K562 (cell line): Measurements from ENCODE around the gene YJEFN3. TPM values are rescaled to one million over a fixed set of nuclear protein-coding genes. Genes with fewer than 3 reads are reported as not detected.
A peak's percentile ranks its signal among the peaks of the same experiment; 100 is the strongest.

Experiments used
- BRCA1 ChIP-seq, 2 experiments: fragments of 450-650 bp in 1 of 2; sonication (generic) in 1 of 2; formaldehyde crosslinking in 1 of 2; IDR thresholded peaks; 2 replicates each; pipeline versions ENCODE4 v1.5.0 to v1.6.1; 2017 to 2020; ENCODE audit warnings: mild to moderate bottlenecking in 1 of 2, missing genetic modification reagents in 1 of 2
- CAMTA2 ChIP-seq: fragments of 250-450 bp; sonication (Bioruptor Pico); conservative IDR thresholded peaks from 2 replicates; pipeline ENCODE4 v1.5.1; 2022
- CHD2 ChIP-seq: IDR thresholded peaks from 2 replicates; pipeline ENCODE4 v1.6.1; 2011; ENCODE audit warnings: low read depth, low read length
- CTCF ChIP-seq, 3 experiments: IDR thresholded peaks in 2 of 3; conservative IDR thresholded peaks in 1 of 3; 2 replicates each; pipeline ENCODE4 v1.5.1; 2011 to 2012; ENCODE audit warnings: low read length in 3 of 3, mild to moderate bottlenecking in 3 of 3, control low read depth in 2 of 3, improper control_type of control experiment in 1 of 3, inconsistent platforms in 1 of 3, low read depth in 1 of 3, mixed read lengths in 1 of 3, moderate library complexity in 1 of 3; ENCODE audit not compliant: insufficient read depth in 2 of 3
- GATA2 ChIP-seq: sonication (generic); formaldehyde crosslinking; IDR thresholded peaks from 2 replicates; pipeline ENCODE4 v1.4.0; 2020; ENCODE audit warnings: mild to moderate bottlenecking, missing genetic modification reagents
- GATAD2A ChIP-seq: fragments of 450-650 bp; IDR thresholded peaks from 2 replicates; pipeline ENCODE4 v1.6.1; 2017
- HBP1 ChIP-seq: fragments of 450-650 bp; formaldehyde crosslinking; IDR thresholded peaks from 2 replicates; pipeline ENCODE4 v1.4.0; 2022; ENCODE audit warnings: missing genetic modification characterization
- KHSRP ChIP-seq: fragments of 450-650 bp; IDR thresholded peaks from 2 replicates; pipeline ENCODE4 v1.6.1; 2017
- MBD1 ChIP-seq: fragments of 250-450 bp; sonication (Bioruptor Pico); IDR thresholded peaks from 2 replicates; pipeline ENCODE4 v1.8.0; 2022; ENCODE audit warnings: inconsistent platforms
- NKRF ChIP-seq: fragments of 450-650 bp; IDR thresholded peaks from 2 replicates; pipeline ENCODE4 v1.6.1; 2016; ENCODE audit warnings: borderline replicate concordance
- POLR2B ChIP-seq: fragments of 450-650 bp; IDR thresholded peaks from 2 replicates; pipeline ENCODE4 v1.6.1; 2018; ENCODE audit warnings: low read depth; ENCODE audit not compliant: partially characterized antibody
- POLR2H ChIP-seq: IDR thresholded peaks from 2 replicates; pipeline ENCODE4 v1.6.1; 2016; ENCODE audit warnings: missing genetic modification characterization, low read depth, mild to moderate bottlenecking, control low read depth, missing compliant biosample characterization, moderate library complexity
- RNF2 ChIP-seq: sonication (generic); IDR thresholded peaks from 2 replicates; pipeline ENCODE4 v1.6.1; 2016
- SMC3 ChIP-seq: conservative IDR thresholded peaks from 2 replicates; pipeline ENCODE4 v1.6.1; 2011; ENCODE audit warnings: low read depth, low read length, improper control_type of control experiment; ENCODE audit not compliant: insufficient read depth
- STAT5A ChIP-seq: IDR thresholded peaks from 2 replicates; pipeline ENCODE4 v1.6.1; 2012; ENCODE audit warnings: low read length, inconsistent platforms, borderline replicate concordance
- TCFL5 ChIP-seq: fragments of 250-450 bp; sonication (Bioruptor Pico); conservative IDR thresholded peaks from 2 replicates; pipeline ENCODE4 v1.6.1; 2021; ENCODE audit warnings: mild to moderate bottlenecking, moderate library complexity, matching md5 sums
- ZNF263 ChIP-seq: sonication (generic); formaldehyde crosslinking; IDR thresholded peaks from 2 replicates; pipeline ENCODE4 v1.8.0; 2022; ENCODE audit warnings: mild to moderate bottlenecking, missing genetic modification reagents, borderline replicate concordance
- ZNF445 ChIP-seq: fragments of 250-450 bp; sonication (Bioruptor Pico); IDR thresholded peaks from 2 replicates; pipeline ENCODE4 v1.4.0; 2020; ENCODE audit warnings: low read depth, mild to moderate bottlenecking, moderate library complexity
- ZNF707 ChIP-seq: fragments of 250-450 bp; sonication (Bioruptor Pico); conservative IDR thresholded peaks from 2 replicates; pipeline ENCODE4 v1.8.0; 2022; ENCODE audit warnings: inconsistent platforms, mild to moderate bottlenecking, moderate library complexity
- polyA plus RNA-seq, 8 experiments: library from polyadenylated mRNA; depleted of rRNA in 4 of 8; stranded (reverse) in 5 of 8; unstranded in 3 of 8; fragments of >200 nt; fragmentation: Nextera tagmentation in 2 of 8; fragmentation: Illumina TruSeq in 1 of 8; extraction: Ambion mirVana in 2 of 8; extraction: Trizol in 1 of 8; gene quantifications; 2 replicates each; pipeline versions ENCODE4 v1.2.1 to v1.2.3, GENCODE V29; 2011 to 2014; ENCODE audit warnings: inconsistent platforms in 1 of 8, missing spikeins in 1 of 8
- total RNA-seq, 7 experiments: library from RNA; depleted of rRNA in 6 of 7; stranded (reverse); fragments of >200 nt in 6 of 7; fragmentation: Illumina TruSeq in 2 of 7; extraction: Trizol in 2 of 7; gene quantifications; 2 replicates each; pipeline versions ENCODE4 v1.2.1 to v1.2.3, GENCODE V29; 2011 to 2021; ENCODE audit warnings: low replicate concordance in 1 of 7

The YJEFN3 gene
- total and polyA plus RNA-seq, 9 of the 15 experiments (the other 6 are each of a cell fraction or from before 2014, with no cell fraction given) = 0.04 to 5.8 (median 1.3) TPM; not detected in 1

- TF ChIP-seq POLR2B (no peak), CTCF (IDR thresholded peaks at IDR 0.05 in 2 of 3, conservative IDR thresholded peaks at IDR 0.05 in 1 of 3; ENCODE audit: insufficient read depth in 2 of 3, low read depth in 1 of 3, low read length in 3 of 3) (peak; percentile 89 to 94 (median 90)), GATA2 (CRISPR knock-in tag) (no peak), KHSRP (no peak), ZNF263 (CRISPR knock-in tag) (no peak), TCFL5 (no peak), NKRF (no peak), MBD1 (CRISPR knock-in tag) (no peak), ZNF707 (no peak), ZNF445 (CRISPR knock-in tag) (no peak), RNF2 (no peak), SMC3 (peak; percentile 93), BRCA1 (IDR thresholded peaks at IDR 0.05) (no peak), BRCA1 (CRISPR knock-in tag; IDR thresholded peaks at IDR 0.05) (no peak), STAT5A (no peak), GATAD2A (no peak), POLR2H (no peak), CAMTA2 (no peak), HBP1 (CRISPR knock-in tag) (no peak), CHD2 (no peak)
Observed at GRCh38 chr19:19531951-19532805, 3.5 kb downstream of the YJEFN3 start (continued).
